H1 (cell line): ENCODE measurements around the gene KCTD16. TPM values are rescaled to one million over a fixed set of nuclear protein-coding genes. Genes with fewer than 3 reads are reported as not detected.

Experiments
- CTCF ChIA-PET: fragments of 300-600 bp; sonication (Branson Sonifier 250); formaldehyde crosslinking; loops from one replicate; lab custom pipeline; 2021; ENCODE audit not compliant: partially characterized antibody; lab: Charles Lee
- POLR2A ChIA-PET: fragments of 300-600 bp; sonication (Branson Sonifier 250); formaldehyde crosslinking; loops from one replicate; lab custom pipeline; 2021; ENCODE audit warnings: inconsistent platforms; ENCODE audit not compliant: partially characterized antibody; lab: Charles Lee
- DNase-seq, 2 experiments: peaks; one replicate each; pipeline versions ENCODE4 v3.0.0 to v3.0.0-alpha.2; 2010 to 2022; ENCODE audit warnings: low spot score in 2 of 2, low read depth in 1 of 2, mixed read lengths in 1 of 2
- FAIRE-seq: peaks from 2 replicates; lab custom pipeline; 2011; peaks lifted over from hg19 to GRCh38; lab: Jason Lieb, UNC
- H2AFZ ChIP-seq: 2 replicates; pipeline ENCODE4 v1.8.1; 2012; ENCODE audit warnings: low read length, inconsistent platforms
- H2AK5ac ChIP-seq: 2 replicates; pipeline ENCODE4 v1.6.1; 2013; ENCODE audit warnings: low read depth, low read length
- H2BK120ac ChIP-seq: replicated peaks from 2 replicates; pipeline ENCODE3; 2013; ENCODE audit warnings: low read depth, low read length, inconsistent platforms
- H2BK12ac ChIP-seq: 2 replicates; pipeline ENCODE4 v1.6.1; 2013; ENCODE audit warnings: low read depth, low read length
- H2BK15ac ChIP-seq: 2 replicates; pipeline ENCODE4 v1.6.1; 2013; ENCODE audit warnings: low read length
- H2BK20ac ChIP-seq: 2 replicates; pipeline ENCODE4 v1.6.1; 2013; ENCODE audit warnings: low read length
- H2BK5ac ChIP-seq: 2 replicates; pipeline ENCODE4 v1.6.1; 2013; ENCODE audit warnings: low read depth, low read length
- H3K14ac ChIP-seq: 2 replicates; pipeline ENCODE4 v1.6.1; 2013; ENCODE audit warnings: inconsistent platforms; ENCODE audit not compliant: insufficient read length
- H3K18ac ChIP-seq: 2 replicates; pipeline ENCODE4 v1.6.1; 2013; ENCODE audit warnings: low read length; ENCODE audit errors: extremely low read depth
- H3K23ac ChIP-seq: 2 replicates; pipeline ENCODE4 v1.6.1; 2013; ENCODE audit warnings: inconsistent platforms; ENCODE audit not compliant: insufficient read length
- H3K23me2 ChIP-seq: 2 replicates; pipeline ENCODE4 v1.6.1; 2013; ENCODE audit warnings: low read depth, low read length
- H3K27ac ChIP-seq: 2 replicates; pipeline ENCODE4 v1.6.1; 2011; ENCODE audit warnings: low read depth, low read length, inconsistent platforms
- H3K27me3 ChIP-seq, 4 experiments: replicated peaks in 1 of 4; 1 replicate in 1 of 4; 2 replicates in 3 of 4; pipeline versions ENCODE4 v1.6.1 to v1.8.1; 2011 to 2013; ENCODE audit warnings: low read length in 3 of 4, mild to moderate bottlenecking in 3 of 4, inconsistent platforms in 2 of 4, mixed read lengths in 2 of 4, moderate library complexity in 1 of 4; ENCODE audit not compliant: control insufficient read depth in 3 of 4, insufficient read depth in 3 of 4; ENCODE audit errors: extremely low read depth in 1 of 4
- H3K36me3 ChIP-seq, 4 experiments: 2 replicates each; pipeline versions ENCODE4 v1.6.1 to v1.8.1; 2011 to 2013; ENCODE audit warnings: mild to moderate bottlenecking in 4 of 4, low read length in 3 of 4, moderate library complexity in 2 of 4, control low read depth in 1 of 4, inconsistent platforms in 1 of 4; ENCODE audit not compliant: insufficient read depth in 4 of 4, control insufficient read depth in 2 of 4
- H3K4ac ChIP-seq: replicated peaks from 2 replicates; pipeline ENCODE3; 2013; ENCODE audit warnings: low read length, low read depth, mixed read lengths, inconsistent platforms; ENCODE audit not compliant: insufficient read length
- H3K4me1 ChIP-seq, 4 experiments: replicated peaks in 1 of 4; 1 replicate in 1 of 4; 2 replicates in 3 of 4; pipeline versions ENCODE4 v1.6.1 to v1.8.1; 2011 to 2013; ENCODE audit warnings: low read length in 3 of 4, inconsistent platforms in 2 of 4, mixed read lengths in 1 of 4; ENCODE audit not compliant: insufficient read depth in 4 of 4, control insufficient read depth in 3 of 4
- H3K4me2 ChIP-seq, 2 experiments: 2 replicates each; pipeline versions ENCODE4 v1.6.1 to v1.8.1; 2011 to 2013; ENCODE audit warnings: low read depth in 2 of 2, low read length in 2 of 2, control low read depth in 1 of 2, inconsistent platforms in 1 of 2, mild to moderate bottlenecking in 1 of 2; ENCODE audit not compliant: insufficient read depth in 1 of 2
- H3K4me3 ChIP-seq, 4 experiments: fragments of 200-600, 300-600 bp in 1 of 4; sonication (generic), shearing (Covaris generic), sonication (Bioruptor Twin) in 1 of 4; 2 replicates each; pipeline versions ENCODE4 v1.5.1 to v1.8.1; 2011 to 2016; ENCODE audit warnings: low read length in 4 of 4, low read depth in 3 of 4, control low read depth in 2 of 4, inconsistent platforms in 2 of 4, mild to moderate bottlenecking in 2 of 4, mixed read lengths in 1 of 4, moderate library complexity in 1 of 4; ENCODE audit not compliant: insufficient read depth in 2 of 4; ENCODE audit errors: extremely low read depth in 1 of 4
- H3K56ac ChIP-seq: replicated peaks from 2 replicates; pipeline ENCODE3; 2013; ENCODE audit warnings: low read depth, mild to moderate bottlenecking, mixed read lengths, low read length, inconsistent platforms; ENCODE audit not compliant: insufficient read length
- H3K79me1 ChIP-seq: 2 replicates; pipeline ENCODE4 v1.6.1; 2013; ENCODE audit warnings: low read depth, low read length, control low read depth
- H3K79me2 ChIP-seq, 2 experiments: 2 replicates each; pipeline versions ENCODE4 v1.6.1 to v1.8.1; 2012 to 2013; ENCODE audit warnings: low read length in 2 of 2, mild to moderate bottlenecking in 2 of 2, inconsistent platforms in 1 of 2; ENCODE audit not compliant: insufficient read depth in 2 of 2, control insufficient read depth in 1 of 2
- H3K9ac ChIP-seq, 4 experiments: replicated peaks in 1 of 4; 1 replicate in 1 of 4; 2 replicates in 3 of 4; pipeline versions ENCODE4 v1.6.1 to v1.8.1; 2011 to 2013; ENCODE audit warnings: low read depth in 3 of 4, low read length in 3 of 4, control low read depth in 2 of 4, mild to moderate bottlenecking in 2 of 4, moderate library complexity in 2 of 4, inconsistent platforms in 1 of 4; ENCODE audit errors: extremely low read depth in 1 of 4
- H3K9me3 ChIP-seq, 2 experiments: 2 replicates each; pipeline versions ENCODE4 v1.6.1 to v1.8.1; 2012 to 2013; ENCODE audit warnings: mild to moderate bottlenecking in 2 of 2, moderate library complexity in 2 of 2, control low read depth in 1 of 2, inconsistent platforms in 1 of 2, low read depth in 1 of 2, low read length in 1 of 2, mixed read lengths in 1 of 2; ENCODE audit not compliant: insufficient read depth in 2 of 2
- H4K20me1 ChIP-seq, 2 experiments: replicated peaks in 1 of 2; 2 replicates each; pipeline versions ENCODE3 to v1.8.1; 2011 to 2013; ENCODE audit warnings: inconsistent platforms in 2 of 2, low read length in 2 of 2, mild to moderate bottlenecking in 1 of 2; ENCODE audit not compliant: insufficient read depth in 2 of 2, control insufficient read depth in 1 of 2
- H4K5ac ChIP-seq: 2 replicates; pipeline ENCODE4 v1.6.1; 2013; ENCODE audit warnings: low read length, low read depth, mixed read lengths, inconsistent platforms; ENCODE audit not compliant: insufficient read length
- H4K8ac ChIP-seq: 2 replicates; pipeline ENCODE4 v1.8.0; 2013; ENCODE audit warnings: mild to moderate bottlenecking, moderate library complexity, low read length, inconsistent platforms; ENCODE audit not compliant: insufficient read depth; ENCODE audit errors: extremely low read depth
- H4K91ac ChIP-seq: replicated peaks from 2 replicates; pipeline ENCODE3; 2013; ENCODE audit warnings: low read length, mixed read lengths, inconsistent platforms; ENCODE audit not compliant: insufficient read length
- ATF2 ChIP-seq: IDR thresholded peaks from 2 replicates; pipeline ENCODE4 v1.6.1; 2012; ENCODE audit warnings: low read length, inconsistent platforms
- BRCA1 ChIP-seq: IDR thresholded peaks from 2 replicates; pipeline ENCODE4 v1.6.1; 2012; ENCODE audit warnings: low read depth, low read length, improper control_type of control experiment
- CTBP2 ChIP-seq: IDR thresholded peaks from 2 replicates; pipeline ENCODE4 v1.7.0; 2011; ENCODE audit warnings: borderline replicate concordance, mild to moderate bottlenecking, moderate library complexity, mixed read lengths, low read length; ENCODE audit not compliant: insufficient read depth, insufficient read length
- KDM1A ChIP-seq: fragments of 200-600, 300-600 bp; sonication (generic); IDR thresholded peaks from 2 replicates; pipeline ENCODE4 v1.7.1; 2016; ENCODE audit warnings: mild to moderate bottlenecking, low read length, borderline replicate concordance
- KDM4A ChIP-seq: IDR thresholded peaks from one replicate; pipeline ENCODE4 v1.7.1; 2012; ENCODE audit warnings: low read depth, mild to moderate bottlenecking, moderate library complexity, low read length, inconsistent platforms; ENCODE audit not compliant: severe bottlenecking
- MAFK ChIP-seq: IDR thresholded peaks from 2 replicates; pipeline ENCODE4 v1.6.1; 2012; ENCODE audit warnings: low read depth, mild to moderate bottlenecking, improper control_type of control experiment, low read length
- RXRA ChIP-seq: IDR thresholded peaks from 2 replicates; pipeline ENCODE4 v1.6.1; 2011; ENCODE audit warnings: low read depth, mild to moderate bottlenecking, low read length, moderate library complexity; ENCODE audit not compliant: insufficient read depth
- SIN3A ChIP-seq, 2 experiments: IDR thresholded peaks in 1 of 2; conservative IDR thresholded peaks in 1 of 2; 2 replicates each; pipeline ENCODE4 v1.6.1; 2011 to 2012; ENCODE audit warnings: low read length in 2 of 2, improper control_type of control experiment in 1 of 2, low read depth in 1 of 2, mild to moderate bottlenecking in 1 of 2
- SP2 ChIP-seq: IDR thresholded peaks from 2 replicates; pipeline ENCODE4 v1.6.1; 2012; ENCODE audit warnings: mild to moderate bottlenecking, low read length, inconsistent platforms
- WGBS, 2 experiments: shearing (Covaris generic) in 1 of 2; methylation state at CpG; one replicate each; pipeline versions ENCODE4 v1.1.6 to v1.1.7; 2013 to 2015; ENCODE audit warnings: low lambda C conversion rate in 2 of 2, mixed read lengths in 2 of 2, inconsistent platforms in 1 of 2, low coverage in 1 of 2, missing lambda C conversion rate in 1 of 2; ENCODE audit not compliant: insufficient replicate concordance in 2 of 2, insufficient coverage in 1 of 2, insufficient read length in 1 of 2; ENCODE audit errors: extremely low coverage in 1 of 2, missing lambda C conversion rate in 1 of 2; 5-methylcytosine and 5-hydroxymethylcytosine counted together
- polyA plus RNA-seq, 7 experiments: library from polyadenylated mRNA; depleted of rRNA in 3 of 7; stranded (reverse) in 5 of 7; unstranded in 2 of 7; fragments of >200 nt in 5 of 7; fragments of 200-250 nt in 2 of 7; gene quantifications; 1 replicate in 5 of 7; 2 replicates in 1 of 7; 4 replicates in 1 of 7; pipeline versions ENCODE4 v1.2.1 to v1.2.3, GENCODE V29; 2011 to 2013; ENCODE audit warnings: missing spikeins in 2 of 7, mixed read lengths in 2 of 7
- total RNA-seq: library from RNA; stranded (reverse); fragmentation: NEBNext Ultra II Directional; extraction: Animal tissue kit (Norgen Biotek cat#: 25700); gene quantifications from 2 replicates; pipeline ENCODE4 v1.2.1, GENCODE V29; 2021

The KCTD16 gene
- total and polyA plus RNA-seq, 2 of the 8 experiments (the other 6 are each of a cell fraction or from before 2014, with no cell fraction given), result 0.03 to 0.24 TPM

GRCh38 chr5:144336191-144336961 lies 165.7 kb downstream of the KCTD16 start:
- no peak overlapping the region for H3K4ac ChIP-seq
- TF ChIP-seq SIN3A (conservative IDR thresholded peaks at IDR 0.05 in 1 of 2, IDR thresholded peaks at IDR 0.05 in 1 of 2; ENCODE audit: low read depth in 1 of 2, low read length in 2 of 2) (no peak), ATF2 (no peak), RXRA (no peak), KDM1A (no peak), KDM4A (no peak), SP2 (no peak), MAFK (no peak), BRCA1 (no peak), CTBP2 (no peak)
- TF ChIP-seq, all 59 proteins: peak for 0
- ChIA-PET CTCF (interaction anchor here (1.0 to 8.3 kb wide), 7 partner anchors 41 to 899 kb away, joined by 3 to 70 read pairs (median 3); no protein-coding TSS in a partner anchor), POLR2A (no interaction called here)
- Histone ChIP-seq H3K79me1 (no peaks in the 10 kb centered on the region), H4K20me1 (no peaks in the 10 kb centered on the region), H3K4me3 (no peak overlapping the region), H3K14ac (no peak overlapping the region), H2BK120ac (no peak overlapping the region), H3K9ac (no peak overlapping the region), H3K9me3 (no peaks in the 10 kb centered on the region), H2BK15ac (no peak overlapping the region), H2AFZ (no peak overlapping the region), H3K27ac (no peak overlapping the region), H3K23me2 (no peaks in the 10 kb centered on the region), H2BK20ac (no peak overlapping the region), H2BK5ac (no peak overlapping the region), H3K27me3 (no peaks in the 10 kb centered on the region), H3K79me2 (no peaks in the 10 kb centered on the region), H4K8ac (no peak overlapping the region), H4K5ac (no peak overlapping the region), H3K4me1 (no peaks in the 10 kb centered on the region), H3K36me3 (no peaks in the 10 kb centered on the region), H3K56ac (no peak overlapping the region), H2BK12ac (no peak overlapping the region; the same call in 1 of the 2 replicates), H3K18ac (no peak overlapping the region), H2AK5ac (no peak overlapping the region), H3K4me2 (no peak overlapping the region), H3K23ac (no peak overlapping the region), H4K91ac (no peak overlapping the region)
- 91% methylated on average over 5 of the region's 5 CpGs; no CpG with 5 or more reads in 1 of the 2 experiments for WGBS, 2 experiments
- DNase-seq (no peak), FAIRE-seq (no peak)
